ENCODE data around the gene EMX1. TPM values are rescaled to one million over a fixed set of nuclear protein-coding genes. Genes with fewer than 3 reads are reported as not detected.
A peak's percentile ranks its signal among the peaks of the same experiment; 100 is the strongest.

EMX1 gene
- total and polyA plus RNA-seq, 2 of the 13 experiments (the other 11 are each of a cell fraction or from before 2014, with no cell fraction given): 0.62 to 4.9 TPM

GRCh38 chr2:72888438-72889202 lies 28.7 kb upstream of the EMX1 start (continued):
- TF ChIP-seq HNF1A (IDR thresholded peaks at IDR 0.05; ENCODE audit: low read depth): no peak
- no peak for TF ChIP-seq HNF1A (CRISPR knock-in tag; IDR thresholded peaks at IDR 0.05; ENCODE audit: borderline replicate concordance)
- TF ChIP-seq SRSF4 (IDR thresholded peaks at IDR 0.05; ENCODE audit: low read depth, low read length, poor library complexity, severe bottlenecking): no peak
- TF ChIP-seq ZNF768 (CRISPR knock-in tag; IDR thresholded peaks at IDR 0.05): peak; percentile 64
- TF ChIP-seq THAP8 (CRISPR knock-in tag; IDR thresholded peaks at IDR 0.05; ENCODE audit: borderline replicate concordance): no peak
- TF ChIP-seq CHD4 (IDR thresholded peaks at IDR 0.05; ENCODE audit: borderline replicate concordance, low read length): no peak
- TF ChIP-seq ZNF557 (CRISPR knock-in tag; IDR thresholded peaks at IDR 0.05): no peak
- no peak for TF ChIP-seq ZNF589 (CRISPR knock-in tag; conservative IDR thresholded peaks at IDR 0.05)
- TF ChIP-seq MAFG (CRISPR knock-in tag; IDR thresholded peaks at IDR 0.05): no peak
- no peak for TF ChIP-seq ZBTB2 (CRISPR knock-in tag; IDR thresholded peaks at IDR 0.05; ENCODE audit: low read depth)
- TF ChIP-seq THYN1 (CRISPR knock-in tag; IDR thresholded peaks at IDR 0.05; ENCODE audit: borderline replicate concordance, low read depth): no peak
- no peak for TF ChIP-seq ZNF3 (CRISPR knock-in tag; IDR thresholded peaks at IDR 0.05)
- no peak for TF ChIP-seq KAT7 (CRISPR knock-in tag; IDR thresholded peaks at IDR 0.05; ENCODE audit: borderline replicate concordance)
- TF ChIP-seq ZNF781 (CRISPR knock-in tag; IDR thresholded peaks at IDR 0.05; ENCODE audit: borderline replicate concordance, not compliant biosample characterization): no peak
- TF ChIP-seq TMF1 (CRISPR knock-in tag; IDR thresholded peaks at IDR 0.05; ENCODE audit: low read depth): no peak
- TF ChIP-seq ZSCAN20 (CRISPR knock-in tag; IDR thresholded peaks at IDR 0.05; ENCODE audit: borderline replicate concordance): no peak
- TF ChIP-seq TRIM24 (CRISPR knock-in tag; IDR thresholded peaks at IDR 0.05): 0 out of 2 replicates have a peak, but pooled peaks have one; percentile 11
- peak; percentile 36 to 63; a peak in 3 of 4 replicates for TF ChIP-seq POLR2A (IDR thresholded peaks at IDR 0.05; ENCODE audit: insufficient read depth in 1 of 2, low read depth in 2 of 2, low read length in 2 of 2)
- TF ChIP-seq ZMAT5 (CRISPR knock-in tag; IDR thresholded peaks at IDR 0.05; ENCODE audit: borderline replicate concordance, low read depth): no peak
- no peak for TF ChIP-seq TERF1 (CRISPR knock-in tag; IDR thresholded peaks at IDR 0.05)
- TF ChIP-seq ATF3 (CRISPR knock-in tag; IDR thresholded peaks at IDR 0.05): peak; percentile 55
- no peak for TF ChIP-seq POLR2AphosphoS5 (IDR thresholded peaks at IDR 0.05; ENCODE audit: low read depth, low read length)

Measured in HepG2 (cell line).